HepG2 (cell line): ENCODE data around the gene SCN2A.

ENCODE experiments used
- BCL3 ChIP-seq: sonication (generic); formaldehyde crosslinking; IDR thresholded peaks from 2 replicates; pipeline ENCODE4 v1.5.1; 2020; ENCODE audit warnings: mild to moderate bottlenecking, missing genetic modification reagents, moderate library complexity
- BCL6 ChIP-seq: IDR thresholded peaks from 2 replicates; pipeline ENCODE4 v1.6.1; 2016; ENCODE audit warnings: missing genetic modification reagents, missing compliant biosample characterization
- CTCF ChIP-seq: sonication (generic); formaldehyde crosslinking; IDR thresholded peaks from 2 replicates; pipeline ENCODE4 v1.5.0; 2020; ENCODE audit warnings: mild to moderate bottlenecking, missing genetic modification reagents, moderate library complexity
- FUBP1 ChIP-seq: sonication (generic); formaldehyde crosslinking; IDR thresholded peaks from 2 replicates; pipeline ENCODE4 v1.5.1; 2020; ENCODE audit warnings: missing genetic modification reagents, mild to moderate bottlenecking, borderline replicate concordance
- KDM3A ChIP-seq: IDR thresholded peaks from 2 replicates; pipeline ENCODE4 v1.6.1; 2018; ENCODE audit warnings: low read depth, missing compliant biosample characterization
- ZNF580 ChIP-seq: IDR thresholded peaks from 2 replicates; pipeline ENCODE4 v1.6.1; 2016; ENCODE audit warnings: low read depth, borderline replicate concordance
- ZNF792 ChIP-seq: IDR thresholded peaks from 2 replicates; pipeline ENCODE4 v1.6.1; 2016

GRCh38 chr2:165277860-165278656 is 38.8 kb downstream of the SCN2A start:
- TF ChIP-seq BCL3 (CRISPR knock-in tag) (no peak), CTCF (CRISPR knock-in tag) (no peak), ZNF792 (CRISPR knock-in tag) (no peak), BCL6 (CRISPR knock-in tag) (no peak), KDM3A (no peak), FUBP1 (CRISPR knock-in tag) (no peak), ZNF580 (CRISPR knock-in tag) (no peak)
